AG09319 (cell line): ENCODE data around the gene TANC1.

ENCODE experiments used
- DNase-seq: peaks from one replicate; pipeline ENCODE4 v3.0.0-alpha.2; 2010; ENCODE audit warnings: low read depth; ENCODE audit errors: extremely low read depth
- CTCF ChIP-seq: IDR thresholded peaks from 2 replicates; pipeline ENCODE4 v1.5.1; 2011; ENCODE audit warnings: low read depth, mild to moderate bottlenecking, inconsistent platforms, low read length, moderate library complexity

Gene TANC1

GRCh38 chr2:159151198-159152127 lies 183.0 kb downstream of the TANC1 start:
- TF ChIP-seq CTCF, result no peak
- no peak for DNase-seq

- TF ChIP-seq CTCF, result no peak
- DNase-seq, result no peak
Measured at GRCh38 chr2:159152128-159152778, 183.8 kb downstream of the TANC1 start.

DNA sequence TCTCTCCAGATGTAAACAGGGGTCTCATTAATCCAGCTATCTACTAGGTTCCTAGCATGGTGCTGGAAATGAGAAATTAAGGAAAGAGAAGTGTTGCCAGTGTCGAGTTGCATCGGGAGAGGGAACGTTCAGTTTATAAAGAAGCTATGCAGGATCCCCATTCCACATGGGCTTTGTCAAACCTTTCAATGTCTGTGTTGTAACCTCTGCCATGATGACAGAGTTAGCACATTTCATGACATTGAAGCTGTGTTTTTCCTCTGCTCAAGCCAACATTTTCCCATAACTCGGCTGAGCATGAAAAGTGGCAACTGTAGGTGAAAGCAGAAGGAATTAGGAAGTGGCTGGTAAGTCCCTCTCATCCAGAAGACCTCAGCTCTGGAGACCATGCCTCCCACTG lies 184.6 kb downstream of the TANC1 start:
- no peak for TF ChIP-seq CTCF
- no peak for DNase-seq

DNA sequence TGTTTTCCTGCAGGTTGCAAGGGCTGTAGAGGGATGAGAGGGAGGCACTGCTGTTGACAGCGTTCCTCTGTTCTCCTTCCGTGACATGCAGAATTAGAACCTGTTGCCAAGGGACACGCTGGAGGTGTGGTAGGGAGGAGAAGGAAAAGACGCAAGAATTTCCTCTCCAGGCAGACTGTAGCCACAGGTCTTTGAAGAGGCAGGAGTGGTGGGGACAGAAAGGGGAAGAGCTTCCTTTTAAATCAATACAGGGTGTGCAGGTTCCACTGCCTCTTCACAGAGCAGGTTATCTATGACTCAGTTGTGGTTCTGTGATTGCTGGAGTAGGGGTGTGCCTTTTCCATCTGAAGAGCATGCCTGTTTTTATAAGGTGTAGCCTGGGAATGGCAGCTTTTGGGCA lies 185.0 kb downstream of the TANC1 start:
- no peak for TF ChIP-seq CTCF
- no peak for DNase-seq

GRCh38 chr2:159153951-159154350 lies 185.5 kb downstream of the TANC1 start:
- no peak for TF ChIP-seq CTCF
- DNase-seq, result no peak

GRCh38 chr2:159154366-159154765 lies 185.9 kb downstream of the TANC1 start:
- TF ChIP-seq CTCF, result no peak
- DNase-seq, result no peak

DNA sequence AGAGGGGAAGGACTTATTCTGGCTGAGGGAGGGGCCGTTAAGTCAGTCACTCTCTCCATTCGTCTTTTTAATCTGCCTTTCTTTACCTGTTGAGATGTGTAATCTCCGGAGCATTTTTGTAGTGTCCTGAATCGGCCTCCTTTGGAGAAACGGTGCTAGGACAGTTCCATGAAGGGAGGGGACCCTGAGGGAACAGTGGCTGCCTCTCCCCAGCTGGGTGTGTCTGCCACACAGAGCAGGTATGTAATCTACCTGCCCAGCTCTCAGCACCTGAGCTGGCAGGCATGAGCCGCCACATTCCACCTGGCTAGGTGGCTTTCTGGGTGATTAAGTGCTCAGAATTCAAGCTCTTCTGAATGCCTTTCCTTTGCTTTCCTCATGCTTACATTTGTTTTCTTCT lies 186.9 kb downstream of the TANC1 start:
- no peak for TF ChIP-seq CTCF
- no peak for DNase-seq
